ENCODE results near the gene TAAR9.

- no peak for TF ChIP-seq EZH2 (IDR thresholded peaks at IDR 0.05; ENCODE audit: low read length, unreplicated experiment)
- TF ChIP-seq CTCF (conservative IDR thresholded peaks at IDR 0.05; ENCODE audit: low read depth, low read length) = no peak
- no peak for TF ChIP-seq EZH2phosphoT487 (IDR thresholded peaks at IDR 0.05; ENCODE audit: borderline replicate concordance, low read length)
Observed at GRCh38 chr6:132491303-132491702, 46.8 kb upstream of the TAAR9 start.
